Measurements from ENCODE around the gene LRRC56. TPM values are rescaled to one million over a fixed set of nuclear protein-coding genes. Genes with fewer than 3 reads are reported as not detected.
A peak's percentile ranks its signal among the peaks of the same experiment; 100 is the strongest.

LRRC56 gene
- total RNA-seq, 1 donor from 2014 or later: 2.0 TPM

- no peak for DNase-seq (ENCODE audit: low read depth)
Measured at GRCh38 chr11:521177-521688, 16.1 kb upstream of the LRRC56 start.

- DNase-seq (ENCODE audit: low read depth): no peak
Measured at GRCh38 chr11:526192-526591, 11.1 kb upstream of the LRRC56 start.

DNA sequence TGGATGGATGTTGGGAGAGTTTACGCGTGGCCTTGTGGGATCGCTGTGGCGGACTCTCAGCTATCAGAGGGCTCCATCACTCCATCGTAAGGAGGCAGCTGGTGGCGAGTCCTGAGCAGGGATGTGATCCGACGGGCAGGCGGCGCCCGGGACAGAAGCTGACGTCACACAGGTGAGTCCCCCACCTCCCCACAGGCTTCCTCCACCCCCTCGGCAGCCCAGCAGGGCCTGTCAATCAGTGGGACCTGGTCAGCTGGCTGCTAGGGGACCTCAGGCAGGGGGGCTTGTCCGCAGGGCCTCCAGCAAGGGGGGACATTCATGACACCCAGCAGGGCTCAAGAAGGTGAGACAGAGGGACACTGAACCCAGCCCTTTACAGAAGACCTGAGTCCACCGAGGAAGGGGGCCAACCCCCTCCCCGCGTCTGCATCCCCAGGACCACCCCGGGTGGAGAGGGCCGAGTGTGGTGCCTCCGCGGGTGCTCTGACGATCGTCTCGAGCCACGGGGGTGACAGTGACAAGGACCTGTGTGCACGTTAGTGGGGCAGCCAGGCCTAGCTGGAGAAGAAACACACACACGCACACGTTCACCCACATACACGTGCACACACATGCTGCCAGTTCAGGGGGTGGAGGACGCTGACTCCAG is 9.0 kb upstream of the LRRC56 start:
- DNase-seq (ENCODE audit: low read depth): no peak

DNA sequence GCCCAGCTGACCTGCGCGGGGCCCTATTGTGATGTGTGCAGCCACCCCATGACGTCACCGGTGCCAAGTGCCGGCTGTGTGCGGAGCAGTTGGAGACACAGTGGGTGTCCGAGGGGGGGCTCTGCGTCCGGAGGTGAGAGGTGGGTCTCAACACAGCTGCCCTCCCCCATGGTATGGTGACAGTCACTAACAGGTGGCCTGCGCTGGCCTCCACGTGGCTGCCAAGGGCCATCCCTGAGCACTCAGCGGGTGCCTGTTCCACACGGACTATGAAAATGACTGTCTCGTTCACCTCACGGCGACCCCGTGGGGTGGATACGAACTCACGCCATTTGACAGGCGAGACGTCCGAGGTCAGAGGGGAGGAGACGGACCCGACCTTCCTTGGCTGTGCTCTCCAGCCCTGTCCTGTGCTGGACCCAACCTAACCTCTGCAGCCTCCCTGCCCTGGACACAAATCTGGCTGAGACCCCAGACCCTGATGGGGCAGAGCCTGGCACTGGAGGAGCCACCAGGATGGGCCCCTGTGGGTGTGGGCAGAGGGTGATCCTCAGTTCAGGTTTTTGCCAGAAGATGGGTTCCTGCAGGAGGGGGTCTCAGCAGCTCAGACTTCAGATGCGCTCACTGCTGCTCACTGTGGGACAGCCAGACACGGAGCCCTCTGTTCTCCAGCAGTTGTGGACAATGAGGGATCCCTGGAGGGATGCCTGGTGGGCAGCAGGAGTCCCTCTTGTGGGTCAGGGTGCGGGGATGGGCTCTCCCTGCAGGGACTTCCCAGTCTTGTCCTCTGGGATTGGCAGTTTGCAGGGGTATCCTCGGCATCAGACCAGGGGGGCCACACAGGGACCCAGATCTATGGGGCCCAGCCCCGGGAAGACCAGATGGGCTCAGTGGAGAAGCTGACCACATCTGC is 8.3 kb upstream of the LRRC56 start:
- DNase-seq (ENCODE audit: low read depth): no peak

DNA sequence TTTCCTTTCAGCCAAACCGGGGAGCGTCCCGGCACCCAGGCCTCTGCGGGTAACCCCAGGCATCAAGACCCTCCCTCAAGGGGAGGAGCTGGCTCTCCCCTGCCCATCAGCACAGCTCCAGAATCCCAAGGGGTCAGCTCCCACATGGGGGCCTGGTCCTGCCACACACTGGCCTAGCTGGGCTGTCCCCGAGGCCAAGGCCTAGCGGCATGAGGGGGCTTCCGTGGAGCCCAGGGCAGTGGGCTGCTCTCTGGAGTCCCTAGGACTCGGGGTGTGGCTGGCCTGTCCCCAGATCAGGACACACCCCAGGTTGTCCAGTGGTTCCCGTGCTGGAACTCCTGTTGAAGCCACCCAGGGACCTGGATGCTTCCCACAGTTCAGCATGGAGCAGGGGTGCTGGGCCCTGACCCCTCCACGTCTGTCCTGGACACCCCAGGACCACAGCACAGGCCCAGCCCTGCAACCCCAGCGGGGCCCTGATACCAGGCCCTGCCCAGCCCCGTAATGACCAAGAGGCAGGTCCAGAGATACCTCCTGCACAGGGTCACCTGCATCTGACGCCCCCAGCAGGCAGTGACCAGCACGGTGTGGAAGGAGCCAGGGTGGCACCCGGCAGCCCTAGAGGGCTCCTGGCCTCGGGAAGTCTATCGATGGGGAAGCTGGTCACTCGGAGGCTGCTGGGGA is 7.5 kb upstream of the LRRC56 start:
- no peak for DNase-seq (ENCODE audit: low read depth)

- no peak for DNase-seq (ENCODE audit: low read depth)
Measured at GRCh38 chr11:530960-531831, 6.1 kb upstream of the LRRC56 start.

DNA sequence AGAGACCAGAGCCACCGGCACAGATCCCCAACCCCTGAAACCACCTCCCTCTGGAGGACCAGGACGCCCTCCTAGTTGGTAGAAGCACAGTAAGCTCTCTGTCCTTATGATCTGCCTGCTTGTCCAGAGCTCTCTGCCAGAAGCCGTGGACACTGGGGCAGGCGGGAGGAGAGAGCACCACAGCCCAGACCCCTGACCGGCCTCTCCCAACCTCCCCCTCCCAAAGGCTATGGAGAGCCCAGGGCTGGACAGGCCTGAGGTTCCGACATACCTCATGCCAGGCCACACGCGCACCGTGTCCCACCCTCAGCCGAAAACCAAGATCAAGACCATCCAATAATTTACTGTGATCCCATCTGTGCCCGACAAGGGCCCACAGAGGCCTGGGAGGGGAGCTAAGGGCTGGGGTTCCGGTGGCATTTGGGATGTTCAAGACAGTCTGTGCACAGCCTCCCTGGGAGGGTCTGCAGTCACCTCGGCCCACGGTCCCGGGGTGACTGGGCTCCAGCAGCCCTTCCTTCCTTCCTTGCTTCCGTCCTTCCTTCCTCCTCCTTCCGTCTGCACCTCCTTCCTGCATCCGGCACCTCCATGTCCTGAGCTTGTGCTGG is 5.3 kb upstream of the LRRC56 start:
- no peak for DNase-seq (ENCODE audit: low read depth)

GRCh38 chr11:532527-532985 is 4.8 kb upstream of the LRRC56 start:
- DNase-seq (ENCODE audit: low read depth): no peak

GRCh38 chr11:532986-533585 is 4.2 kb upstream of the LRRC56 start:
- no peak for DNase-seq (ENCODE audit: low read depth)

- DNase-seq (ENCODE audit: low read depth): no peak
Measured at GRCh38 chr11:533586-534395, 3.5 kb upstream of the LRRC56 start.

DNA sequence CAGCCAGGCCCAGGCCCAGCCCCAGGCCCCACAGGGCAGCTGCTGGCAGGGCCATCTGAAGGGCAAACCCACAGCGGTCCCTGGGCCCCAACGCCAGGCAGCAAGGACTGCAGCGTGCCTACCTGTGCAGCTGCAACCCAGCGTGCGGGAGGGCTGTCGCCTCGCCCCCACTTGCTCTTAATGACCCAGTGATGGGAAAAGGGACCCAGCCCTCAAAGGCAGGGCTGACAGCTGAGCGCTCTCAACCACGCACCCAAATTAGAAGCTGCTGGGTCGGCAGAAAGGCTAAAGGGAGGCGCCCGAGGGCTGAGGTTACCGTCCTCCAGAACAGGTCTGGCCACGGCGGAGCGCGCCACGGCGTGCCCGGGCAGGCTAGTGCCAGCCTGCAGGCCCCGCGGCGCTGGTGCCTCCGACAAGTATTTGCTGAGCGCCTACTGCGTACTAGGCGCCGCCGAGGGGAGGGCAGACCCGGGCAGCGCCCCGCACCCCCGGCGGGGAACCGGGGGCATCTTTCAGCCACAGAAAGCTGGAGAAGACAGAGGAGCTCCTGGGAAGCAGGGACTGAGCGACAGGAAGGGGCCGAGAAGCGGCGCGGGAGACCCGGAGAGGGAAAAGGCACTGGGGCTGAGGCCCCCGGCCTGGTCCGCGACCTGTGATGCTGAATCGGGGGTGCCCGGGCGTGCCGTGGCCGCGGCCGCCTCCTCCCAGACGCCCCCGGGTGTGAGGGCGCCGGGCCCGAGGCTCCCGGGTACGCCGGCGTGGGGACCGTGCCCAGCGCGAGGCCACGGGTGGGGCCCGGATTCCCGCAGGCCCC is 2.7 kb upstream of the LRRC56 start:
- DNase-seq (ENCODE audit: low read depth): no peak

DNA sequence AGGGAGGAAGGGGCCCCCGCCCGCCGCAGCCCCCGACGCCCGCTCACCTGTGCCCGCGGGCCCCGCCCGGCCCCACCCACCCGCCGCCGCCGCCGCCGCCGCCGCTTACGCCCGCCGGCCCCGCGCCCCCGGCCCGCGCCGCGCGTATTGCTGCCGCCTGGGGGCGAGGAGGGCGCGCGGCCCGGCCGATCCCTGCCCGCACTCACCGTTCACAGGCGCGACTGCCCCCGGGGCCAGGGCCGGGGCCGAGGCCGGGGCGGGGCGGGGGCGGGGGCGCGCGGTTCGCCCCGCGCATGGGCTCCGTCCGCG is 2.2 kb upstream of the LRRC56 start:
- DNase-seq (ENCODE audit: low read depth): no peak

GRCh38 chr11:535519-536454 is 1.5 kb upstream of the LRRC56 start, which contains the start of gene HRAS:
Gene HRAS, minus strand, starts transcription at chr11:535576.
- peak; percentile 70 for DNase-seq (ENCODE audit: low read depth)

DNA sequence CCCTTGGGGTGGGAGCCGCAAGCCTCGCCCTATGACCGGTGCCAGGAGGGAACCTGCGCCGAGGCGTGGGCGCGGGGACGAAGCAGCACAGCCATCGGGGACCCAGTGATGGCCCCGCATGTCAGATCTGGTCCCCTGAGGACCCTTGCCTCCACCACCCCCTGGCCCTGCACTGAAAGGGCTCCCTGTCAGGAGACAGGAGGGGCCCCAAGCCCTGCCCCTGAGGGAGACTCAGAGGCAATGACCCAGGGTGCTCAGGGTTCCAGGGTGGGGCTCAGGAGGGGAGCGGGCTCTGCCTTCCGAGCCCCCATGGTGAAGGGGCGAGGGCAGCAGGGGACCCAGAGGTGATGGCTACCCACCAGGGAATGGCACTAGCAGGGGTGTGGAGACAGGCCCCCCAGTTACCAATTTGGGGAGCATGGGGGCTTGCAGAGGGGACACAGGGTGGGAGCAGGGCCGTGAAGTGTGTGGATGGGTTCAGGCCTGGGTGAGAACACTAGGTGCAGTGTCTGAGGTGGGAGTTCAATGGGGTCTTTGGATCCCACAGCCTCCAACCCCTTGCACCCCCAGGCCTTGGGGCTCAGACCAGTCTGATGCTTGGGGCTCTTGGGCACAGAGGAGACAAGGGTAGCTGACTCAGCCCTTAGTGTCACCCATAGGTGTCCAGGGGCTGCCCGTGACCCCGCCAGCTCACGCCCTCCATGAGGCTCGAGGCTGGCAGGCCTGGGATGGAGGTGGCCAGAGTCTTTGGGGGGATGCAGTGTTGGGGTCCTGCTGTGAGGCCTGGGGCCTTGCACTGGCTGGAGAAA is 499 bp downstream of the LRRC56 start:
- no peak for DNase-seq (ENCODE audit: low read depth)

DNA sequence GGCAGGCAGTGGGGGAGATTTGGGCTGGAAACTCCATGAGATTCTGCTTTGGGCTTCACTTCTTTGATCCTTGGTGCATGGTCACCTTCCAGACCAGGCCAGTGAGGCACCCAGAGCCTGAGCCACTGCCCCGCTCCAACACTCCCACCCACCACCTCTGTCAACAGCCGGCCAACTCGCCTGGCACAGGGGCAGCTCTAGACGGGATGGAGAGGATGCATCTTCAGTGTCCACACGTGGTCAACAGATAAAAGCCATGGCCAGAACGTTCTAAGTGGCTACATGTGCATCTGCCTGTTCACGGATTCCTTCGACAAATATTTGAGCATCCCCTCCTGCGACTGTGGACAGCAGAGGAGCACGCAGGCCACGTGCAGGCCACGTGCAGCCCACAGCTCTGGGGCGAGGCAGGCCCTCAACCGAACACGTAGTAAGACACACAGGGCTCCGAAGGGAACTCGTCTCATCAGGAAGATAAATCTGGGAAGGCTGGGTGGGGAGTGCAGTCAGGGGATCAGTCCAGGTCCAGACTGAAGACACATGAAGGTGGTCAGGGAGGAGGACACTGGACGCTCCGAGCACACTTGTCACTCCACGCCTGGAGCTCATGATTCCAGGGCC is 1.2 kb downstream of the LRRC56 start:
- no peak for DNase-seq (ENCODE audit: low read depth)

DNA sequence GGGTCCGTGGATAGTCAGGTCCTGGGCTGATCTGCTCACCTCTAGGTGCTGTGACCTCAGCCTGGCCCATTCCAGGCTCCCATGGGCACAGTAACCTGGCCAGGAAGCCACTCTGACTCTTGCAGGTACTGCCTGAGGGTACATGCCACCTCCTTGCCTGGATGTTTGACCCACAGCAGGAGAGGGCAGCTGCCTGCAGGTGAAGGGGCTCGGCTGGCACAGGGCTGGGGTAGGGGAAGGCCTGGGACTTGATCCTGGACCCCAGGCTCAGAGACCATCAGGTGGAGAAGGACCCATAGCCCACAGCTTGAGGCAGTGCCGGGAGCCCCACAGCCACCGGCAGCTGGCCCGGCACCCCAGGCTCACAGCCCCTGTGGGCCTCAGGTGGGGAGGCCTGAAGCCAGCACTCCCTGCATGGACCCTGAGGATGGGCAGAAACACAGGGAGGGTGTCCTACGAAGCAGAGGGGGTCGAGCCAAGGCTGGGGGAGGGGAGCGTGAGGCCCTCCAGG is 2.7 kb downstream of the LRRC56 start:
- DNase-seq (ENCODE audit: low read depth): no peak
